Neural progenitor cell (in vitro differentiated cells): Measurements from ENCODE around the gene FBXO17.

Experiments used
- EZH2 ChIP-seq: fragments of 200-600 bp; sonication (generic); IDR thresholded peaks from 2 replicates; pipeline ENCODE4 v1.6.1; 2017; ENCODE audit warnings: antibody characterized with exemption, mild to moderate bottlenecking, moderate library complexity
- TF ChIP-seq, protein P1 (sequence below): fragments of 200-600 bp; sonication (generic); IDR thresholded peaks from 2 replicates; pipeline ENCODE4 v1.5.1; 2017; ENCODE audit warnings: antibody characterized with exemption, mild to moderate bottlenecking

GRCh38 chr19:38905620-38906019, 69.9 kb downstream of the FBXO17 start:
- TF ChIP-seq, protein P1, sequence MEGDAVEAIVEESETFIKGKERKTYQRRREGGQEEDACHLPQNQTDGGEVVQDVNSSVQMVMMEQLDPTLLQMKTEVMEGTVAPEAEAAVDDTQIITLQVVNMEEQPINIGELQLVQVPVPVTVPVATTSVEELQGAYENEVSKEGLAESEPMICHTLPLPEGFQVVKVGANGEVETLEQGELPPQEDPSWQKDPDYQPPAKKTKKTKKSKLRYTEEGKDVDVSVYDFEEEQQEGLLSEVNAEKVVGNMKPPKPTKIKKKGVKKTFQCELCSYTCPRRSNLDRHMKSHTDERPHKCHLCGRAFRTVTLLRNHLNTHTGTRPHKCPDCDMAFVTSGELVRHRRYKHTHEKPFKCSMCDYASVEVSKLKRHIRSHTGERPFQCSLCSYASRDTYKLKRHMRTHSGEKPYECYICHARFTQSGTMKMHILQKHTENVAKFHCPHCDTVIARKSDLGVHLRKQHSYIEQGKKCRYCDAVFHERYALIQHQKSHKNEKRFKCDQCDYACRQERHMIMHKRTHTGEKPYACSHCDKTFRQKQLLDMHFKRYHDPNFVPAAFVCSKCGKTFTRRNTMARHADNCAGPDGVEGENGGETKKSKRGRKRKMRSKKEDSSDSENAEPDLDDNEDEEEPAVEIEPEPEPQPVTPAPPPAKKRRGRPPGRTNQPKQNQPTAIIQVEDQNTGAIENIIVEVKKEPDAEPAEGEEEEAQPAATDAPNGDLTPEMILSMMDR: no peak
- TF ChIP-seq EZH2: no peak
